Epithelial cell of esophagus (primary cell): ENCODE data around the gene DLGAP4.

Experiments used
- DNase-seq: peaks from one replicate; pipeline ENCODE4 v3.0.0; 2010; ENCODE audit warnings: low read depth
- H3K4me3 ChIP-seq: 2 replicates; pipeline ENCODE4 v1.5.1; 2011; ENCODE audit warnings: mild to moderate bottlenecking, low read length, control low read depth
- TF ChIP-seq, protein P1 (sequence below): IDR thresholded peaks from 2 replicates; pipeline ENCODE4 v1.5.1; 2011; ENCODE audit warnings: low read depth, mild to moderate bottlenecking, low read length, control low read depth, inconsistent platforms; ENCODE audit not compliant: insufficient read depth; ENCODE audit errors: missing control alignments

The DLGAP4 gene

DNA sequence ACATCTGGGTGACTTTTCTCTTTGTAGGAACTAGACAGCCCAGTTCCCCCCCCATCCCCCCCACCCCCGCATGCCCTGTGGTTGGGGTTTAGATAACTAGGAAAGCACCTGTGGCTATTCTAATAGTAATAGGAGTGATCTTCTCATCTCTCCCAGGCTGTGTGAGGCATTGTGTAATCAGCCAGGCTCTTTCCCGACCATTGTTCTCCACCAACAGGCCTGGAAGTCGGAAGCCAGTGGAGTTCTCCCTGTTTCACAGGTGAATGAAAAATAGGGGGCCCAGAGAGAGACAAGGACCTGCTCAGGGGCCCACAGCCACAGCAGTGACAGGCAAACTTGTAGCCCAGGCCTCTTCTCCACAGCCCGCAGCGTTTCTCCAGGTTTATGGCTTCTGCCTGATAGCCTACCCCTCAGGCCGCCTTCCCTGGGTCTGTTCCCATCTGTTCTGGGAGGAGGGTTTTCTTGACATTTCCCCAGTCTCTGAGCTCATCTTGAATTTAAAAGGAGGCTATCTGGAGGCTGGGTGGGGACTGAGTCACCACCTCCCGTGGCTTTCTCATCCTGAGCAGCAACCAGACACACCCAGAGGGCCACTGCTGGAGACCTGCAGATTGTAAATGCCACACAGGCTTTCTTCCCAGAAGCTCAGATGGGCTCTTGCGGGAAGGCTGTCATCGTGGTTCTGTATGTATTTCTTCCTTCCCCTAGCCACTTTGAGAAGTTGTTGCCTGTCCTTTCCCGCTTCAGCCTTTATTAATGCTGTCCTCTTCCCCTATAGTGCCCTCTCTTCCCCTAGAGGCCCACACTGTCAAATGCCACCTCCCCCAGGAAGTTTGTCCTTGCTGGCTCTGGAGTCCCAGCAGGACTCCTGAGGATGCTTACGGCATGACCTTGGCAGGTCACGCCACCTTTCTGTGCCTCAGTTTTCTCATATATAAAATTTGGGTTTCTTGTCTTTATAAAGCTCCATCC, 159.3 kb downstream of the DLGAP4 start:
- TF ChIP-seq, protein P1, sequence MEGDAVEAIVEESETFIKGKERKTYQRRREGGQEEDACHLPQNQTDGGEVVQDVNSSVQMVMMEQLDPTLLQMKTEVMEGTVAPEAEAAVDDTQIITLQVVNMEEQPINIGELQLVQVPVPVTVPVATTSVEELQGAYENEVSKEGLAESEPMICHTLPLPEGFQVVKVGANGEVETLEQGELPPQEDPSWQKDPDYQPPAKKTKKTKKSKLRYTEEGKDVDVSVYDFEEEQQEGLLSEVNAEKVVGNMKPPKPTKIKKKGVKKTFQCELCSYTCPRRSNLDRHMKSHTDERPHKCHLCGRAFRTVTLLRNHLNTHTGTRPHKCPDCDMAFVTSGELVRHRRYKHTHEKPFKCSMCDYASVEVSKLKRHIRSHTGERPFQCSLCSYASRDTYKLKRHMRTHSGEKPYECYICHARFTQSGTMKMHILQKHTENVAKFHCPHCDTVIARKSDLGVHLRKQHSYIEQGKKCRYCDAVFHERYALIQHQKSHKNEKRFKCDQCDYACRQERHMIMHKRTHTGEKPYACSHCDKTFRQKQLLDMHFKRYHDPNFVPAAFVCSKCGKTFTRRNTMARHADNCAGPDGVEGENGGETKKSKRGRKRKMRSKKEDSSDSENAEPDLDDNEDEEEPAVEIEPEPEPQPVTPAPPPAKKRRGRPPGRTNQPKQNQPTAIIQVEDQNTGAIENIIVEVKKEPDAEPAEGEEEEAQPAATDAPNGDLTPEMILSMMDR = no peak
- no peak overlapping the region for H3K4me3 ChIP-seq
- peak; percentile 90 for DNase-seq

DNA sequence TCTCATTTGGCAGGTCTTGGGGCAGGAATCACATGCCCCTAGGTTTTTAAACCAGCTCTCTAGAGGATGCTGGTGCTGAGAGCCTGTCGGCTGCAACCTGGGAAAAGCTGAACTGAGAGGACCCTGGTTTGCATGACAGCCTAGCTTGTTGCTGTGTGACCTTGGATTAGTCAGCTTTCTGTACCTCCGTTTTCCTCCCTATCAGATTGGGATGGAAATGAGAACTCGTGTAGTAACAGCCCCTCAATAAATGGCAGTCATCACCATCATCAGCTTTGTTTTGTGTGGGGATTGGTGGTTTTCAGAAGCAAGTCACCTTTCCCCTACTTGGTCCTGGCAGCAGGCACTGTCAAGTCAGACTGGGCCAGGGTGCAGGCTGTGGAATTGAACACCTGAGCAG, 159.9 kb downstream of the DLGAP4 start:
- TF ChIP-seq, protein P1 = no peak
- no peak for DNase-seq
- H3K4me3 ChIP-seq = no peak overlapping the region

DNA sequence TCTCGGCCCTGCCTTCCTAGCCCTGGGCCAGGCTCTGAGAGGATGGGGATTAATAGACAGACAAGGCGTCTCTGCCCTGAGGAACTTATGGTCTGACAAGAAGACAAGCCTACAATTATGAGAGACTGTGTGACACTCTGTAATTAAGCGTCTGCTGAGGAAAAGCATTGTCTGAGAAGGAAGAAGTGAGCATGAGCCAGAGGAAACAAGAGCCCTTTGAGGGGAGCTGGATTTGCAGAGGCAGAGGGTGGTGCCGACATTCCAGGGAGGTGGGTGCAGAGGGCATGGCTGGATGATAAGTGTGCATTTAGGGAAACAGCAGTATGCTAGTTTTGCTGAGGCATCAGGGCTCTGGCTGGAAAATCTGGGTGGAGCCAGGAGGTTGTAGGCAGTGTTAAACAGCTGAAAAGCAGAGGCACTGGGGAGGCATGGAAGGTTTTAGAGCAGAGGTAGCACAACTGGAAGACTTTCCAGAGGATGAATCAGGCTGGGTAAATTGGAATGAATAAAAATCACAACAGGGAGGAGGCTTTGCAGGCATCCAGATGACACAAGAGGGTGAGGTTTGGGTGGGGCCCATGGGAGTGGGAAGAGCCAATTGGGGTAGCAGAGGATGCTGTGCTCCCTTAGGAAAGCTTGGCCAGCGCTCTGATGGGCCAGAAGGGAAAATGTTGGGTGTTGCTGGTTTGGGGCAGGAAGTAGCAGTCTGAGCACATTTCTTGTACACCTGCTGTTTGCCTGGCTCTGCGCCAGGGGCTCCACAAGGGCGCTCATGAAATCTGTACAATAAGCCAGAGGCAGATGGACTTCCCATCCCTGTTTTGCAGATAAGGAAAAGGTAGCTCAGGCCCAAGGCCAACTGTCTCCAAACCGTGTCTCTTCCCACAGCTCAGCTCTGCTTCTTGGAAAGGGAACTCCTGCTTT, 161.2 kb downstream of the DLGAP4 start:
- no peak overlapping the region for H3K4me3 ChIP-seq
- DNase-seq = peak; percentile 83
- TF ChIP-seq, protein P1 = no peak

DNA sequence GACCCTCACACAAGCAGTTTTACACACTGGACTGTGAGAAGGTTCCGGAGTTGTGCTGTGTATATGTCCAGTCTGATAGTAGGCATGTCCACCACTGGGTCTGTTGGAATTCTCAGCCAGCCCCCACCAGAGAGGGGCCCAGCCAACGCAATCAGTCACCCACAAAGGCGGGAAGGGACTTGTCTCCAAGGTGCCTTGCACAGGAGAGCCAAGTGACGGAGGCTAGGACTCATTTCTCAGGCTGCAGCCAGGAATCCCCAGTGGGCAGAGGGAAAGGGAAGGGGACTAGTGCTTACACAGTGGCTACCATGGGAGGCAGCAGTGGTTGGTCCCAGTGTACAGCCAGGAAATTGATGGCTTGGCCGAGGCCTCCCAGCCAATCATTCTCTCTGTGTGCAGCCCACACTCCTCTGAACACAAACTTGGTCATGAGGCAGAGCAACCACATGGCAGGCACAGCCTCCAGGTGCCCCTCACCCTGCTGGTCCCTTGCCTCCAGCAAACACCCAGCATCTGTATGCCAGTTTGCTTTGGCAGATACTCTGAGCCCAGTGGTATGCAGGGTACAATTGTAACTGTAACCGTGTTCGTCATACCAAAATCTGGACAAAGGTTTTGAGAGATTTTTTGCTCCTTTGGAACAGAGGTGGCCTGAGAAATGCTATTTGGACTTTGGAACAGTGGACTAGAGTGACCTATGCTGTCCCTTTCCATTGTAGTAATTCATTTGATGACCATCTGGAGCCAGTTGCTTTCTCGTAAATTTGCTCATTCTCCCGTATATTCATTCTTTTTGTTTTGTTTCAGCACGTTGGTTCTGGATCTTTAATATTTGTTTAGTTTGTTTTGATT, 162.2 kb downstream of the DLGAP4 start:
- DNase-seq = no peak
- TF ChIP-seq, protein P1 = no peak
- H3K4me3 ChIP-seq = no peak overlapping the region

DNA sequence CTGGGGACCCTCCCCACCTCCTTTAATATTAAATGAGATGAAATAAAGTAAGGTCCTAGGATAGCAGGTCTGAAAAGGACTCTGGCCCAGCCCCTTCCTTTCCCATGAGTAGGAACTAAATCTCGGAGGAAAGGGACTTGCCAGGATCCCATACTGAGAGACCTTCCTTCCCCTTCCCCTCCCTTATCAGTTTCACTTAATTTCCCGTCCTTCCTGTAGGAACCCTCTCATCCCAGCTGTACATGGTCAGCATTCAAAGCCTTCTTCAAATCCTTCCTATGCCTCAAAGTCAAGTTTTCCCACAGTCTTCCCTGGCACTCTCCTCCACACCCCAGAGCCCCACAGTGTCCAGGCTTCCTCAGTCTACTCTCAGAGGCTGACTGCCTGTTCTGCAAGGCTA, 163.8 kb downstream of the DLGAP4 start:
- TF ChIP-seq, protein P1 = no peak
- no peak for DNase-seq
- H3K4me3 ChIP-seq = no peak overlapping the region
